IPS-NIHi11 (cell line): ENCODE measurements around the gene PARD3.
"Not testable (repeated sequence)": the region's sequence is repeated elsewhere in the genome, so short reads cannot be mapped to it uniquely, and the experiment has no call there.

ENCODE experiments used
- DNase-seq: peaks from one replicate; pipeline ENCODE4 v3.0.0; 2012; ENCODE audit warnings: mixed read lengths, low spot score

The PARD3 gene

DNA sequence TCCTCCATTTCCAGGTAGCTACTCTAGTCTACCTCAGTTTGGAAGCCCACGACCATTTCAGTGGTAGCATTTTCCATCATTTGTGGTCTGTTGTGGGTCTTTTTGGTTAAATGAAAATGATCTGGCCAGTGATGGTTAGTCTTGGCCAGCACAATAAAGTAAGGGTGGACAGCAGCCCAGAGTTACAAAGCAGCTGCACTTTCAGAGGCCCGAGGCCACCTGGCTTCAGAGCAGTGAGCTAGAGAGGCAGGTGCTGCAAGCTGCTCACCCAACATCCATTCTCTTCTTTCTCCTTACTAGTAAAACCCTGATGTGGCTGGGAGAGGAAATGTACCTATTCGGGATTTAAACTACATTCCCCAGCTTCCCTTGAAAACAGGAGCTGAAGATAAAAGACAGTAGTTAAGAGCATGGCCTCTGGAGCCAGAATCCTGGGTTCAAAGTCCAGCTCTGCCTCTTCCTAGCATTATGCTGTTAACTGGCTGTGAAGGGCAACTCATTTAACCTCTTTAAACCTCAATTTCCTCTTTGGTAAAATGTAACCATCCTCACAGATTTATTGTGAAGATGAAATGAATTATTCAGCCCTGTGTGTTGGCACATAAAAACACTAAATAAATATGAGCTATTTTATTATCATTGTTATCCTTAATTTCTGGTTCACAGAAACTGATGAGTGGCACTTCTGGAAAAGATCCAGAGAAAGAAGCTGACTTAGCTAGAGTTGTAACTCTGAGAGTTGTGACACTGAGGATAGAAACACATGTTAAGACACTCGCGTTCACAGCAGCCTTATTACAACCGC lies 517.4 kb downstream of the PARD3 start:
- no peak for DNase-seq

DNA sequence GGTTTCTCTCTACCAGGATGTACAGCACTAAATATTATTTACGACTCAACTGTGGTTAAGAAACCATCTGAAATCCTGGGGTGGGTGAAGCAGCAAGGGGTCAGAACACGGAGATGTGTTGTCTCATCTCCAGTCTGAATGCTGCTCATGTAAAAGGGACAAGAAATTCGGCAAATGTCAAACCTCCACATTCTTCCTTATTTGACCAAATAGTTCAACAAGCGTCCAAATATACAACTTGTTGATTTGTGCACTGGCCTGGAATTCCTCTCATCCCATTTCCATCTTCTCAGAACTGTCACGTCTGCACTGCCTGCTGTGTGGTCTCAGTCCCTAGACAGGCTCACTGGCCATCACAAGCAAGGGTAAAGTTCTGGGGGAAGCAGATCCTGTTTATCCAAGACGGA lies 520.0 kb downstream of the PARD3 start:
- DNase-seq = no peak

DNA sequence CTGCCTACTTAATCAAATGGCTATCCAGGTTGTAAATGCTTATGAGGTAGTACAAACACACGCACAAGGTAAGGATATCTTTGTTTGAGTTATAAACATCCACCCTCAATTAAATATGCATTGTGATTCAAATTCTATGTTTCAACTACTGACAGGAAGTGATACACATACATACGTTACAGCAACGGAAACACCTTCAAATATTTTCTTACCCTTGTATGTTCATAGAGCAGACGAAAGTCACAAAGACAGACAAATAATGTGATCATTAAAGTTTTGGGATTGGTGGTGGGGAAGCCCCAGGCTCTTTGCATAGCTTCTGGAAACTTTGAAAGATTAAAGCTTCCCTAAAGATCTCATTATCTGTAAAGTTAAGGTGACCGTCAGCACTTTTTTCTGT lies 521.0 kb downstream of the PARD3 start:
- no peak for DNase-seq

DNA sequence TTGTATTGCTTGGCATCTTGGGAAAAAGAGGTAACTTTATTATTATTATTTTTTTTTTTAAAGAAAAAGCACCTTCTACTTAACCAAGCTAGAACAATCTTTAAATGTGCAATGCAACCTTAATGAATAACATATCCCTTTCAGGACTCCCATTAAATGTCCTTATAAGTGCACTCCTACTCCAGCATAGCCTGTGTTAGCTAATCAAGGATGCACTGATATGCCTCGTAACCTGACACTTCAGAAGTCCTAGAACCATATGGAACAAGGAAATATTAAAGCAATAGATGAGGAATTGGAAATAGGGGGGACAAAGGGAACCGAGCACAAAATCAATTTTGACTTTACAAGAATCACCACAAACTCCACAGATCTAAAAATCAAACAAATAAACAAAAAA lies 522.4 kb downstream of the PARD3 start:
- no peak for DNase-seq

DNA sequence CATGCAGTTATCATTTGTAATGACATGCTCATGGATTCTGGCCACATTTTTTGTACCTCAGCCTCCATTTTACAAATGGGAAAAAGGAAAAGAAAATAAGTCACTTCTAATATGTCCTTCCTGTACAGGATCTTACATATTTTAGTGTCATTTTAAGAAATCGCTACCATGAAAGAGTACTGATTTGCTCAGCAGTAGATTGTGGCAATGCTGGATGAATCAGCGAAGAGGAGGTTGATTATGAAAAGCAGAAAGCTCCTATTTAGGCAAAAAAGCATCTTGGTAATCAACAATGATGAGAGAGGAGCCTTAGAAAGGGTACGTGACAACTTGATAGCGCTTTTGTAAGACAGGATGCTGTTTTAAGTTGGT lies 522.9 kb downstream of the PARD3 start:
- DNase-seq = no peak

DNA sequence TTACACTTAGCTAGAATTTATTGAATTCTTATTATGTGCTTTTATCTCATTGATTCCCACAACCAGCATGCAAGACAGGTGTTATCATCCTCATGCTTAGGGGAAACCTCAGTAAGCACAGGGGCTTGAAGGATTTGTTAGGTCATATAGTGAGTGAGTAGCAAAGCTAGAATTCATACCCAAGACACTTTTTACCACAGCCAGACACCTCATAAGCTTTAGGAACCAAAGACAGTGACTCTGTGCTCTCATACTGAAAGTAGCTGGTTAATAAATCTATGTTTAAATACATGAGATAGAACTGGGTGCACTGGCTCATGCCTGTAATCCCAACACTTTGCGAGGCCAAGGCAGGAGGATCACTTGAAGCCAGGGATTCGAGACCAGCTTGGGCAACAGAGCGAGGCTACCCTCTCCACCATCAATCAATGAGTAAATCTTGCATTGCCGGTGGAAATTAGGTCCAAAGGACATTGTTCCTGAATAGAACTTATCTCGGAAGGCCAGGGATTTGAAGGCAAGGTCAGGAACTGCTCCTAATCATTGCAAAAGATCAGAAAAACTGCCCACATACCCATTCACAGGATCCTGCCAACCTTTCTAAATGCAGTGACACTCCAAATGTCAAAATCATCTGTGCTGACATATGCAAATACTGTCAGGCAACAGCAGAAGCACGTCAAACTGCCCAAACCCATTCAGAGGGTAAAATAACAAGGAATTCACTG lies 523.5 kb downstream of the PARD3 start:
- DNase-seq = no peak

DNA sequence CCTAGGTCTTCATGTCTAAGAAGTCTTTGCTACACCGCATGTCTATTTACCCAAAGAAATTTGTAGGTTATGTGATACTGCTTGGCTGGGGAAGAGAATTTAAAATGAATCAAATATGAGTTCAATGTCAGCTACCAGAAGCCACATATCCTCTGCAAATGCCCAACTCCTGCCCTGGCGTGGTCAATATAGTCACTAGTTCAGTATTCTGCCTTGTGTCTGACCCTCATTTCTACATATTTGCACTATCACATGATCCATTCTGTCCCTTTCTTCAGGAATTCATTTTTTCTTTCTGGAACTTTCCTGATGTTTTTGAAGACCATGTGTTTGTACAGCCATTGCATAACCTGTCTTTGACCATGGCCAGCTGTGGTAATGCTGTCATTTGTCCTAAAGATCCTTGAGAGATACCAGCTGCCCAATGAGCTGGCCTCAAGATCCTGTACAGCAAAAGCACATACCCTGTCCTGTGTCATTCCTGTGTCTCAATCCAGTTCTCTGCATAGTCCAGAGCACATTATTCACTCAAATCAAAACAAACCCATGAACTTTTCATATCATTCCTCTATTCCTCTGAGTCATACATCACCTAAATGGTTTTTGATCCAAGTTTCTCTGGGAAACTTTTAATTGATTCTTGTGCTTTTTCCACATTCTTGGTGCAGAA lies 524.5 kb downstream of the PARD3 start:
- no peak for DNase-seq

DNA sequence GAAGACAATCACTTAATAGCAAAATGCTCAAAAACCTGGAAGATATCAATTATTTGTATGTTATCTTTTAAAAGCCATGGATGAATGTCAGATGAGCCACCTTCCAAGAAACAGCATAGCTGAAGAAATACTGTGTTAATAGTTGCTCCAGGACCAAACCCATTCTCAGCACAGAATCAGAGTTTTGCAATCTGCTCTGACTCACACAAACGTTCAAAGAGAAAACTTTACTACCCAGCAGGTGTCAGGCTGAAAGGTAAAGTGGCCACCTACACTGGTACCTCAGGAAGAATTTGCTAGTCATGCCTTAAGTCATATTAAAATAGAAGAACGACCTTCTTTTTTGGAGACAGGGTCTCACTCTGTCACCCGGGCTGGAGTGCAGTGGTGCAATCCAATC lies 526.5 kb downstream of the PARD3 start:
- DNase-seq = no peak

DNA sequence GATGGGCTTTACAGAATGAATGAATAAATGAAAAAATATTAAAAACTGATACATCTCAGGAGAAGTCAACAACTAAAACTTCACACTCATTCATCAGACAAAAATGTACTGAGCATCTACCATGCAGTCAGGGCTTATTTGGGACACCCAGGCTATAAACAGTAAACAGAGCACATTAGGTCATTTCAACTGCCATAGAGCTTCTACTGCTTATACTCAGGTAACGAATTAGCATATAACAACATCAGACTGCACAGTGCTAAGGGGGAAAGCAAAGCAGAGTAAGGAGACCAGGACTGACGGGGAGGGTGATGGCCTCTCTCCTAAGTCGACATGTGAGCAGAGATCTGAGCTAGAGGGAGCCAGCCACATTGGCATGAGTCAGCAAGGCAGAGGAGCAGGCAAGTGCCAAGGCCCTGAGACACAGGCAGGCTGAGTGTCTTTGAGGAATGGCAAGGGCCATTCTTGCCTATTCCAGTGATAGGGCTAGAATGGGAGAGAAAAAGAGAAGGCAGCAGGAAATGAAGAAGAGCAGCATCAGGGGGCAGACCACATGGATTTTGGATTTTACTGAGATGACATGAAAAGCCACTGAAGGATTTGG lies 528.9 kb downstream of the PARD3 start:
- DNase-seq = no peak

DNA sequence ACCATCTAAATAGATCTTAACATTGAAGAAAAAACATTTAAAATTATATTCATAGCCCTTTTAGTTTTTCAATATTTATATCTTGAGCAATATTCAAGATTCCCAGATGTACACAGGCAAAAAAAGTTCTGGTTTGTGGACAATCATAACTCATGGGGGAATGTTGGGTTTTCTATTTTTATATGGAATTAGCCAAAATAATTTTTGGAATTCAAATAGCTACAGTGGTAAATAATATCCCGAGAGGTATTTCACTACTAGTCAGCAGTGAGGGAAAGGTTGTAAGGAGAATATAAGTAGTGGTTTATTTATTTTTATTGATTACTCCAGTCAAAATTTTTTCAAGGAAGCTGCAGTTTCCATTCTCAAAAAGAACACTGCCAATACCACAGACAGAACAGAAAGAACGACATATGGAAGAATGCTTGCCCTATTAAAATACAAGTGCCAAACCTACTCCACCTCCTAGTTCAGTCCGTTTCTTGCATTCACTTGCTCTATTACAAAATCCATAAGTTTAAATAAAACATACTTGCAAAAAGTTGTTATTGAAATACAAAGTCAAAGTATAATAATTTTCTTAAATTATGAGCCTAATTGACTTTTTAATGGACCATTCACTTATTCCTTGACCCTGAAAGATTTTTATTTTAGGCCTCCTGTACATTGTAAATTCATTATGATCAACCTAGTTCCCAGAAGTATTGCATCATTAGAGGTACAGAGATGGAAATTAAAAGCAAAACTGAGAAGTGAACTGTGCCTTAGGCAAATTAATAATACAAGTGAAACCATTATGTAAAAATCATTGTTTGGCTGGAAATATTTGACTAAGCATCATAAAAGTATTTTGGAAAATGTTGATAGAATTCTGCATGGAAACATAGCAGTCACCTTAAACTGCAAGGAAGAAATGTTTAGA lies 533.2 kb downstream of the PARD3 start:
- no peak for DNase-seq

DNA sequence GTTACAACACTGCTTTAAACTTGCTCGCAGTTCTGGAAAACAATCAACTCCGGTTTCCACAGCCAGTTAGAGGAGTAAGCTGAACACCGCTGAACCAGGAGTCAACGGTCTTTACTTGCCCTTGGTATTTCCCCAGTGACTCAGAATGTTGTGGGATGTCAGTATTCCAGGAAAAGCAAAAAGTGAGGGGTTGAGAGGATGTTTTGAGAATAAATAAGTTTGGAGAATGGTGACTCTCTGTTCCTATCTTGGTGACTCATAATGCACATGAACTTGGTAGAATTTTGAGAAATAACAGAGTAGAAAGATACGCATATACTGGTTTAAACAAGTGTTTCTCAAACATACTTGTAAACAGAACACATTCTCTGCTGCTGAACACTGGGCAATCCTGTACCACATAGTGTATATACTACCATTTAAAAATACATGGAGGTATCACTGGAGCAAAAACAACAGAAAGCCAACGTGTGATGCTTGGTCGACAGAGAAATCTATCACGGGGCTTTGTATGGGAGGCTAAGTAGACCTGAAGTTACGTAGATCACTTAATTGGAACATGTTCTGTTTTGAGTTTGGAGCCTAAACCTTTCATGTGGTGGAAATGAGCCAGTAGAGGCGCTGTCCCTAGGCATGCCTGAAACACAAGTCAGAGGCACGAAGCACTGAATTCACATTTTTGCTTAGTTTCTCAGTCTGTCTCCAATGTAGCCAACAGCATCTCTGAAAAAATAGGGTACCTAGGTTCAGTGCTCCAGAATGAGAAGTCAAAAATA lies 534.3 kb downstream of the PARD3 start:
- no peak for DNase-seq

DNA sequence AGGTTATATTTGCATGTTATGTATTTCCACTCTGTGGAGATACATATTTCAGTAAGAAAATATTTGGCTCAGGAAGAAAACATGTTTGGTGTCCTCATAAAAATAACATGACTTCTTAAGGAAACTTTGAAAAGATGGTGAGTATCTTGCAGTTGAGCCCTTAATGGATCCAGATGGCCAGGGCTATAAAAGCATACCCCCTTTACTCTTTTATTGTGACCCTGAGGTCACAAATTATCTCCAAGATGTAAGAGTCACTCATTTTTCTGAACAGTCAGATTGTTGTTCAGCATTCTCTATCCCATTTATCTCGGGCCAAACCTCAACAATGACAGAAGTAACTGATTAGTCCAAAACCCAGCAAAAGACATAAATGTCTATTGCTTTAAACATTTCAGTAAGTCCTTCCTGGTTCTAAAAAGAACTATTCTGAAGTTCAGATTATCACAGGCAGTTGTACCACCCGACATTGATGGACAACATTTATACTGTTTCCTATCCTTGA lies 539.4 kb downstream of the PARD3 start:
- DNase-seq = no peak

DNA sequence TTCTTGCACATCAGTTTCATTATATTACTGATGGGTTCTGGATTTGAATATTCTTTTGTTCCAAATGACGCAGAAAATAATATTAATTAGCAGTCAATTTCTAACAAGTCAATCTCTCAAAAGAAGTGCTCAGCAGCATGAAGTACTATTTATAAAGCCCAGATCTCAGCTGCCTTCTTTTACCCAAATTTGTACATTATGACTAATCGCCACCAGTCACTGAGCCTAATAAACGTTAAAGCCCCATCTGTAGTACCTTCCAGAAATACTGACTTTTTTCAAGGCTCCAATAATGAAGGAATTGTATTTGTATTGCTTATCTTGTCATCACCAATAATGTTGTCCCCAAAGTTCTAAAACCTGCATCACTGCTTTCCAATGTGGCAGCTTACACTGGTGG lies 540.2 kb downstream of the PARD3 start:
- DNase-seq = no peak

DNA sequence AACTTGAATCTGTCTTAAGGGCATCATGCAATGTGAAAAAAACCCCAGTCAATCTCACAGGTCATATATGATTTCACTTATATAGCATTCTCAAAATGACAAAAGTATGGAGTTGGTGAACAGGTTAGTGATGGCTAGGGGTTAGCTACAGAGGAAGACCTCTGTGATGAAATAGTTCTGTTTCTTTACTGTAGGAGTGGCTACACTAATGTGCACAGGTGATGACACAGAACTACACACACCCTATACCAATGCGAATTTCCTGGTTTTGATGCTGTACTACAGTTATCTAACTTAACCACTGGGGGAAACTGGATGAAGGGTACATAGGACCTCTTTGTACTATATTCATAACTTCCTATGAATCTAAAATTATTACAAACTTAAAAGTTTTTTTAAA lies 541.8 kb downstream of the PARD3 start:
- no peak for DNase-seq

DNA sequence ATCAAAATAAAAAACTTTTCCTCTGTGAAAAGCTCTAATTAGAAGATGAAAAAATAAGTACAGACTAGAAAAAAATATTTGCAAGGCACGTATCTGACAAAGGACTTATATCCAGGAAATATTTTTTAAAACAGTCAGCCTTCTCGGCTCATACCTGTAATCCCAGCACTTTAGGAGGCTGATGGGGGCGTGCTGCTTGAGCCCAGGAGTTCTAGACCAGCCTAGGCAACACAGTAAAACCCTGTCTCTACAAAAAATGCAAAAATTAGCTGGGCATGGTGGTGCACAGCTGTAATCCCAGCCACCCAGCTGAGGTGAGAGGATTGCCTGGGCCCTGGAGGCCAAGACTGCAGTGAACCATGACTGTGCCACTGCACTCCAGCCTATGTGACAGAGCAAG lies 542.8 kb downstream of the PARD3 start:
- DNase-seq = no peak

DNA sequence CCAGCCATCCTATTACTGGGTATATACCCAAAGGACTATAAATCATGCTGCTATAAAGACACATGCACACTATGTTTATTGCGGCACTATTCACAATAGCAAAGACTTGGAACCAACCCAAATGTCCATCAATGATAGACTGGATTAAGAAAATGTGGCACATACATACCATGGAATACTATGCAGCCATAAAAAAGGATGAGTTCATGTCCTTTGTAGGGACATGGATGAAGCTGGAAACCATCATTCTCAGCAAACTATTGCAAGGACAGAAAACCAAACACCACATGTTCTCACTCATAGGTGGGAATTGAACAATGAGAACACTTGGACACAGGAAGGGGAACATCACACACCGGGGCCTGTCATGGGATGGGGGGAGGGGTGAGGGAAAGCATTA lies 546.7 kb downstream of the PARD3 start:
- not testable (repeated sequence) for DNase-seq

DNA sequence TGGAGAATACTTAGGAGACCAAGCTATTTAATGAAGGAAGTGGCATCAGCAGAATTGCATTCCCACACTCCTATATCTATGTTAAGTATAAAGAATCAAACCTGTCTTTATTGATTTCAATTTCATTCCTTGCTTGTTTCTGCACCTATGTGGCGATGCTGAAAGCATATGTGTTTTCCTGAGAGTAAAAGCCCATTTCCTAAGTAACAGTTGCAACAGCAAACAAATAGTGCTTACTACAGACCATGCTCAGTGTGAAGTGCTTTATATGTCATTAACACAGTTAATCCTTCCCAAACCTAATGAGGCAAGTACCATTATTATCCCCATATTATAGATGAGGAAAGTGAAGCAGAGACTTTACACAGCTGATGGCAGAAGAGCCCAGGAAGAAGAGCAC lies 552.1 kb downstream of the PARD3 start:
- no peak for DNase-seq

DNA sequence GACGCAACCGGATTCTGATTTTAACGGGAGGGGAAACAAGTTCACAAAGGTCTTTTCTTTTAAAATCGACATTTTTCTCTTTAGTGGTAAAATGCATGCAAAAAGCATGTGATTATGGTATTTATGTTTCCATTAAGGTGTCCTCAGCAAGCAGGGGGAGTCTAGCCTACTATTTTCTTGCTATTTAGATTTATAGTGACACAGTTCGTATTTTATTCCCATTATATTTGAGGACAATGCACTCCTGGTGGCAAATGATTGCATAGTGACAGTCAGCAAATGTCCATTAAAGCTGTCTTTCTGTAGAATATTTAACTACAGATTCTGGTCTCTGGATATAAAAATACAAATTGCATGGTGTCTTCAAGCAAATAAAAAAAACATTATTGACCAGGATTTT lies 554.2 kb downstream of the PARD3 start:
- no peak for DNase-seq

DNA sequence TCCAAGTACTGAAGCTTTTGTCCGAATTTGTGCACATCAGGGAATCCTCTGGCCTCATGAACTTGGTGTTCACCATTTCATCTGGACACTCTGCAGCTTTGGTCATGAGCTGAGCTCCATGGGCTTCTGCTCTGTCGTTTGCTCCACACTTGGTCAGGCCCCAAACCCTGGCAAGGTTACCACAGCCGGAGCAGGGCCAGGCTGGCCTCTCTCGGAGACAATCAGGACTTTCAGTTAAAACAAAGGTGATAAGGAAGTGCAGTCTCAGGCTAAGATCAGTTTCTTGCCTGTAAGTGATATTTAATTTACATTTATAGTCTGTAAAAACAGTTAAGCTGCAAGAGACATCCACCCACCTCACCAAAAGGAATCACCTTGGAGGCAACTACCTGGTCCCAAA lies 558.9 kb downstream of the PARD3 start:
- no peak for DNase-seq

DNA sequence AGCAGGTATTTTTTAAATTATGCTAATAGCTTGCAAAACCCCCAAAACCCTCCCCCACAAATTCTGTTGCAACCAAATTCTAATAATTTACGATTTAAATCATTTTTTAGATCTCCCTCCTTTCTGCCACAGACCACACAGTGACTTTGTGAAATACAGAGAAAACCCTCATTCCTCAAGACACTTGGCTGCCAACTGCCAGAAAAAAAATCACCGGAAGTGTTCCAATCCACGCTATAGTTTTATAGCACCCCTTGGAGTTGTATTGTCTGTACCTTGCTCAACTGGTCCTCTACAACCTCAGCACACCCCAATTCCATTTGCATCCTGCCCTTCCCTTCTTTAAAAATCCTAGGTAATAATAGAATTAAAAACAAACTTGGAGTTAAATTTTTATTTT lies 560.1 kb downstream of the PARD3 start:
- no peak for DNase-seq

DNA sequence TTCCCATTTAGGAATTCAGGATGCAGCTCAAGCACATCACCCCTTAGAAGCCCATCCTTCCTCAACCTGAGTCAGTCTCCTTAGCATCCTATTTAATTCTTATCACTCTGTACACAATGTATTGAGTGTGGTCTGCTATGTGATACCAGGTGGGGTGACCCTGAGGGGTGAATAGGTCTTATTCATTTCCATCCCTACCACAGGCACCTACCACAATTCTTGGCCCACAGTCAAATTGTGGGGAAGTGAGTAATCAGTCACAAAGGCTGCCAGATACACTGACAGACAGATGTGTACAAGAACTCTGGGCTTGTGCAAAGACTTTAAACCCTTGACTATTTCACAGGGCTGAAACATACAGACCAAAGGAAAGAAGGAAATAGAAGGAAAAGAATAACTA lies 560.5 kb downstream of the PARD3 start:
- no peak for DNase-seq
